GM12878 (cell line): ENCODE data around the gene GRN. TPM values are rescaled to one million over a fixed set of nuclear protein-coding genes. Genes with fewer than 3 reads are reported as not detected.

Experiments
- ATAC-seq: fragments of 200-7000 bp; cut with Tn5 transposase; 3 replicates; pipeline ENCODE4 v1.9.1; 2020; ENCODE audit warnings: mild to moderate bottlenecking, moderate library complexity
- BruUV-seq: library from RNA; stranded (reverse); fragments of 400-500 nt; replicated peaks from 2 replicates; lab custom pipeline; 2021; lab: Mats Ljungman, UMichigan
- CTCF ChIA-PET: fragments of 300-600 bp; sonication (Branson Sonifier 250); formaldehyde crosslinking; extraction: SDS; loops from one replicate; lab custom pipeline; 2021; ENCODE audit warnings: inconsistent platforms; lab: Yijun Ruan, JAX
- POLR2A ChIA-PET: fragments of 350-600 bp; formaldehyde crosslinking; extraction: SDS; loops from one replicate; lab custom pipeline; 2021; ENCODE audit warnings: inconsistent platforms; lab: Charles Lee
- RAD21 ChIA-PET: fragments of 300-600 bp; sonication (Branson Sonifier 250); formaldehyde crosslinking; loops from one replicate; lab custom pipeline; 2023; ENCODE audit warnings: antibody characterized with exemption; ENCODE audit not compliant: unreplicated experiment; lab: Charles Lee
- SMC1A ChIA-PET: fragments of 300-600 bp; sonication (Branson Sonifier 250); formaldehyde crosslinking; loops from one replicate; lab custom pipeline; 2023; ENCODE audit not compliant: unreplicated experiment, uncharacterized antibody; lab: Charles Lee
- DNase-seq: peaks from one replicate; pipeline ENCODE4 v3.0.0-alpha.2; 2011; ENCODE audit warnings: low read depth, low spot score
- FAIRE-seq: peaks from 3 replicates; lab custom pipeline; 2011; peaks lifted over from hg19 to GRCh38; lab: Jason Lieb, UNC
- H2AFZ ChIP-seq: 2 replicates; pipeline ENCODE4 v1.6.0; 2011; ENCODE audit warnings: low read depth, low read length, control low read depth; ENCODE audit not compliant: control insufficient read depth
- H3K27ac ChIP-seq: 2 replicates; pipeline ENCODE4 v1.5.1; 2011; ENCODE audit warnings: control low read depth; ENCODE audit not compliant: control insufficient read depth, insufficient read depth
- H3K27me3 ChIP-seq, 2 experiments: replicated peaks in 1 of 2; 2 replicates each; pipeline versions ENCODE4 v1.6.0 to v1.6.1; 2011; ENCODE audit warnings: low read length in 1 of 2; ENCODE audit not compliant: control insufficient read depth in 2 of 2, insufficient read depth in 2 of 2
- H3K36me3 ChIP-seq, 2 experiments: 2 replicates each; pipeline ENCODE4 v1.5.1; 2011; ENCODE audit warnings: low read length in 1 of 2; ENCODE audit not compliant: control insufficient read depth in 2 of 2, insufficient read depth in 2 of 2
- H3K4me1 ChIP-seq: 2 replicates; pipeline ENCODE4 v1.6.1; 2011; ENCODE audit warnings: mild to moderate bottlenecking, low read length, moderate library complexity, mixed read lengths; ENCODE audit not compliant: control insufficient read depth, insufficient read depth
- H3K4me2 ChIP-seq: 2 replicates; pipeline ENCODE4 v1.6.0; 2011; ENCODE audit warnings: control low read depth; ENCODE audit not compliant: control insufficient read depth, insufficient read depth
- H3K4me3 ChIP-seq: fragments of 200-600 bp; sonication (generic); 2 replicates; pipeline ENCODE4 v1.5.1; 2016
- H3K79me2 ChIP-seq: 2 replicates; pipeline ENCODE4 v1.6.0; 2011; ENCODE audit warnings: low read length; ENCODE audit not compliant: control insufficient read depth, insufficient read depth
- H3K9ac ChIP-seq: 2 replicates; pipeline ENCODE4 v1.8.0; 2011; ENCODE audit warnings: low read length, control low read depth, mixed read lengths; ENCODE audit not compliant: control insufficient read depth, insufficient read depth
- H3K9me3 ChIP-seq: replicated peaks from 3 replicates; pipeline ENCODE4 v1.5.1; 2011; ENCODE audit warnings: mild to moderate bottlenecking, low read length; ENCODE audit not compliant: control insufficient read depth, insufficient read depth
- H4K20me1 ChIP-seq: 2 replicates; pipeline ENCODE4 v1.6.0; 2011; ENCODE audit not compliant: control insufficient read depth, insufficient read depth
- BHLHE40 ChIP-seq, 2 experiments: fragments of 450-650 bp in 1 of 2; IDR thresholded peaks; 2 replicates each; pipeline ENCODE4 v1.6.1; 2011 to 2017; ENCODE audit warnings: low read depth in 2 of 2, borderline replicate concordance in 1 of 2, improper control_type of control experiment in 1 of 2, low read length in 1 of 2, mild to moderate bottlenecking in 1 of 2
- CBX3 ChIP-seq: fragments of 200-600 bp; sonication (generic); IDR thresholded peaks from 2 replicates; pipeline ENCODE4 v1.6.1; 2016; ENCODE audit warnings: low read depth, borderline replicate concordance
- EGR1 ChIP-seq, 2 experiments: IDR thresholded peaks; 1 replicate in 1 of 2; 2 replicates in 1 of 2; pipeline ENCODE4 v1.6.1; 2011 to 2012; ENCODE audit warnings: low read depth in 2 of 2, low read length in 2 of 2, borderline replicate concordance in 1 of 2, mild to moderate bottlenecking in 1 of 2, moderate library complexity in 1 of 2
- FOXK2 ChIP-seq: fragments of 450-650 bp; IDR thresholded peaks from 2 replicates; pipeline ENCODE4 v1.6.1; 2017; ENCODE audit warnings: mild to moderate bottlenecking, moderate library complexity
- IKZF1 ChIP-seq: fragments of 450-650 bp; conservative IDR thresholded peaks from 2 replicates; pipeline ENCODE4 v1.6.1; 2017; ENCODE audit warnings: antibody characterized with exemption, mild to moderate bottlenecking
- IRF4 ChIP-seq: IDR thresholded peaks from 2 replicates; pipeline ENCODE4 v1.6.1; 2011; ENCODE audit warnings: low read depth, low read length
- MAX ChIP-seq: IDR thresholded peaks from 2 replicates; pipeline ENCODE4 v1.6.1; 2012; ENCODE audit warnings: low read depth, low read length, improper control_type of control experiment
- PBX3 ChIP-seq: IDR thresholded peaks from 2 replicates; pipeline ENCODE4 v1.6.1; 2011; ENCODE audit warnings: mild to moderate bottlenecking, low read depth, low read length, moderate library complexity; ENCODE audit not compliant: insufficient replicate concordance
- PML ChIP-seq: IDR thresholded peaks from 2 replicates; pipeline ENCODE4 v1.6.1; 2012; ENCODE audit warnings: low read length, inconsistent platforms
- POLR2A ChIP-seq: IDR thresholded peaks from 2 replicates; pipeline ENCODE4 v1.6.1; 2011; ENCODE audit warnings: low read depth, mild to moderate bottlenecking, low read length
- RCOR1 ChIP-seq: conservative IDR thresholded peaks from 2 replicates; pipeline ENCODE4 v1.6.1; 2012; ENCODE audit warnings: low read depth, low read length, improper control_type of control experiment
- RFX5 ChIP-seq: IDR thresholded peaks from 2 replicates; pipeline ENCODE4 v1.6.1; 2011; ENCODE audit warnings: low read depth, low read length, improper control_type of control experiment
- SPI1 ChIP-seq: IDR thresholded peaks from 2 replicates; pipeline ENCODE4 v1.6.1; 2011; ENCODE audit warnings: low read depth, mild to moderate bottlenecking, low read length, moderate library complexity, borderline replicate concordance; ENCODE audit not compliant: insufficient read depth
- ZZZ3 ChIP-seq: IDR thresholded peaks from 2 replicates; pipeline ENCODE4 v1.6.1; 2011; ENCODE audit warnings: low read depth; ENCODE audit not compliant: control insufficient read depth, insufficient read length
- WGBS: methylation state at CpG from one replicate; pipeline ENCODE4 v1.1.6; 2016; ENCODE audit warnings: low lambda C conversion rate; ENCODE audit not compliant: insufficient replicate concordance, insufficient coverage; ENCODE audit errors: missing lambda C conversion rate; 5-methylcytosine and 5-hydroxymethylcytosine counted together
- in situ Hi-C: fragments of 300-500 bp; cut with MboI; formaldehyde crosslinking; loops from 9 replicates; pipeline ENCODE4 v1.14.3; 2018; ENCODE audit warnings: mixed read lengths
- intact Hi-C: fragments of 100-400 bp; cut with micrococcal nuclease; formaldehyde crosslinking; loops from one replicate; pipeline ENCODE4 v1.14.2; 2022; ENCODE audit not compliant: unreplicated experiment
- polyA plus RNA-seq, 11 experiments: library from polyadenylated mRNA; depleted of rRNA in 4 of 11; unstranded in 6 of 11; stranded (reverse) in 5 of 11; fragments of >200 nt; fragmentation: Nextera tagmentation in 4 of 11; fragmentation: Illumina TruSeq in 1 of 11; extraction: Ambion mirVana in 4 of 11; extraction: Trizol in 1 of 11; gene quantifications; 1 replicate in 1 of 11; 2 replicates in 10 of 11; pipeline versions ENCODE4 v1.2.1 to v1.2.3, GENCODE V29; 2011 to 2016; ENCODE audit warnings: inconsistent platforms in 2 of 11, missing spikeins in 2 of 11, low read depth in 1 of 11
- total RNA-seq, 4 experiments: library from RNA; depleted of rRNA in 3 of 4; stranded (reverse); fragments of >200 nt in 3 of 4; fragmentation: Illumina TruSeq in 1 of 4; extraction: Trizol in 1 of 4; gene quantifications; 2 replicates each; pipeline versions ENCODE4 v1.2.1 to v1.2.3, GENCODE V29; 2013 to 2021
- TF ChIP-seq, protein P1 (sequence below): IDR thresholded peaks from 2 replicates; pipeline ENCODE4 v1.6.1; 2011; ENCODE audit warnings: low read depth, low read length, improper control_type of control experiment, borderline replicate concordance
- TF ChIP-seq, protein P2 (sequence below): fragments of 450-650 bp; IDR thresholded peaks from 2 replicates; pipeline ENCODE4 v1.6.1; 2014; ENCODE audit warnings: mild to moderate bottlenecking

The GRN gene
- total and polyA plus RNA-seq, 10 of the 15 experiments (the other 5 are each of a cell fraction or from before 2014, with no cell fraction given) = 22.3 to 389 (median 139) TPM

DNA sequence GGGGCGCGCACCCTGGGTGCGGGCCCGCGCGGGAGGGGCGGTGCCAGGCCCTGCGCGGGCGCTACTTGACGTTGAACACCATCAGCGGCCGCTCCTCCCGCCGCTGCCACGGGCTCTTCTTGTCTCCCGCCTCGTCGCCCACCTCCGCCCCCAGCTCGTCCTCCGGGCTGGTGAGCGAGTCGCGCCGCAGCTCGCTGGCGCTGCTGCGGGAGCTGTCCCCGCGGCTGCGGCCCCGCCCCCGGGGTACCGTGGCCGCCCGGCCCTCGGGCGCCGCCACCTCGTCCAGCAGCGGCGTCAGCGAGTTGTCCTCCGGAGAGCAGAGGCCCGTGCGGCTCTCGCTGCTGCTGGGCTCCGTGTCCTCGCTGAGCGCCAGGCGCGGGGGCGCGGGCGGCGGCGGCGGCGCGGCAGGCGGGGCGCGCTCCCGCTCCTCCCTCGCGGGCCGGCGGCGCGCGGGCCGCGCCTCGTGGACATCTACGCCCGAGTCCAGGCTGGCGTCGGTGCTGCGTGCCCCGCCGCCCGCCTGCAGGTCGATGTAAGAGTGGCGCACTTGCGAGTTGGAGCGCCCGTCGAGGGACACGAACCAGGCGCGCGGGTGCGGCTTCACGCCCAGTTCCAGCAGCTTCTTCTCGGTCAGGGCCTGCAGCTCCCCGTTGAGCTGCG, 8.7 kb downstream of the GRN start:
- Histone ChIP-seq H3K4me1 (peaks cover 19% of the 10 kb centered on the region), H3K27me3 (no peaks in the 10 kb centered on the region; a peak in 1 of 4 replicates), H3K27ac (no peak overlapping the region), H4K20me1 (no peaks in the 10 kb centered on the region), H3K79me2 (peaks cover 14% of the 10 kb centered on the region), H3K9me3 (no peaks in the 10 kb centered on the region), H3K4me3 (peak overlapping the region; percentile 27; the same call in 1 of the 2 replicates), H3K9ac (no peak overlapping the region), H2AFZ (peak overlapping the region; percentile 65), H3K4me2 (peak overlapping the region; percentile 42), H3K36me3 (peaks cover 18 to 20% of the 10 kb centered on the region in 2 experiments; a peak in 3 of 4 replicates)
- CTCF ChIA-PET = interaction anchor here (1.0 to 1.8 kb wide), 4 partner anchors 8 to 144 kb away, joined by 3 to 6 read pairs (median 5); partner anchors contain the start of genes FAM171A2 and GRN
- in situ Hi-C loops = no loop called here
- POLR2A ChIA-PET = interaction anchor here (0.6 kb wide), 1 partner anchor 149 kb away, joined by 6 read pairs; no protein-coding TSS in a partner anchor
- DNase-seq = no peak
- no peak for FAIRE-seq
- no TSS peak for BruUV-seq
- ATAC-seq = no peak
- intact Hi-C loops = no loop called here
- WGBS = 1% methylated on average over 51 of the region's 98 CpGs
- RAD21 ChIA-PET = interaction anchor here (0.6 to 1.6 kb wide), 3 partner anchors 10 to 165 kb away, joined by 4 read pairs; partner anchors contain the start of gene FAM171A2
- SMC1A ChIA-PET = interaction anchor here (1.6 kb wide), 1 partner anchor 169 kb away, joined by 4 read pairs; no protein-coding TSS in a partner anchor
- TF ChIP-seq, protein P1, sequence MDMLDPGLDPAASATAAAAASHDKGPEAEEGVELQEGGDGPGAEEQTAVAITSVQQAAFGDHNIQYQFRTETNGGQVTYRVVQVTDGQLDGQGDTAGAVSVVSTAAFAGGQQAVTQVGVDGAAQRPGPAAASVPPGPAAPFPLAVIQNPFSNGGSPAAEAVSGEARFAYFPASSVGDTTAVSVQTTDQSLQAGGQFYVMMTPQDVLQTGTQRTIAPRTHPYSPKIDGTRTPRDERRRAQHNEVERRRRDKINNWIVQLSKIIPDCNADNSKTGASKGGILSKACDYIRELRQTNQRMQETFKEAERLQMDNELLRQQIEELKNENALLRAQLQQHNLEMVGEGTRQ = no peak
- TF ChIP-seq IRF4 = no peak
- TF ChIP-seq PBX3 = no peak
- TF ChIP-seq ZZZ3 = no peak
- no peak for TF ChIP-seq IKZF1
- no peak for TF ChIP-seq CBX3
- peak in 1 of 2 experiments; percentile 37; a peak in 1 of 3 replicates for TF ChIP-seq EGR1 (IDR thresholded peaks at IDR 0.05; ENCODE audit: borderline replicate concordance in 1 of 2, low read depth in 2 of 2, low read length in 2 of 2)
- no peak for TF ChIP-seq SPI1
- no peak for TF ChIP-seq RFX5
- no peak for TF ChIP-seq BHLHE40 (IDR thresholded peaks at IDR 0.05; ENCODE audit: borderline replicate concordance in 1 of 2, low read depth in 2 of 2, low read length in 1 of 2)
- TF ChIP-seq FOXK2 = no peak
- TF ChIP-seq MAX = 0 out of 2 replicates have a peak, but pooled peaks have one; percentile 14
- TF ChIP-seq POLR2A = peak; percentile 52
- TF ChIP-seq RCOR1 = no peak
- no peak for TF ChIP-seq PML
- TF ChIP-seq, protein P2, sequence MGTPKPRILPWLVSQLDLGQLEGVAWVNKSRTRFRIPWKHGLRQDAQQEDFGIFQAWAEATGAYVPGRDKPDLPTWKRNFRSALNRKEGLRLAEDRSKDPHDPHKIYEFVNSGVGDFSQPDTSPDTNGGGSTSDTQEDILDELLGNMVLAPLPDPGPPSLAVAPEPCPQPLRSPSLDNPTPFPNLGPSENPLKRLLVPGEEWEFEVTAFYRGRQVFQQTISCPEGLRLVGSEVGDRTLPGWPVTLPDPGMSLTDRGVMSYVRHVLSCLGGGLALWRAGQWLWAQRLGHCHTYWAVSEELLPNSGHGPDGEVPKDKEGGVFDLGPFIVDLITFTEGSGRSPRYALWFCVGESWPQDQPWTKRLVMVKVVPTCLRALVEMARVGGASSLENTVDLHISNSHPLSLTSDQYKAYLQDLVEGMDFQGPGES = no peak
